ENCODE measurements around the gene DZIP3. TPM values are rescaled to one million over a fixed set of nuclear protein-coding genes. Genes with fewer than 3 reads are reported as not detected.

DZIP3 gene
- total RNA-seq, 1 donor from 2014 or later, result 7.4 TPM

GRCh38 chr3:108588601-108589000, 921 bp upstream of the DZIP3 start:
- no peaks in the 10 kb centered on the region for H3K27me3 ChIP-seq
- no peaks in the 10 kb centered on the region for H3K36me3 ChIP-seq
- intact Hi-C loops (cut with DNase I), result no loop called here
- H3K4me1 ChIP-seq, result peaks cover 20% of the 10 kb centered on the region
- no peak for TF ChIP-seq CTCF (IDR thresholded peaks at IDR 0.05)
- TF ChIP-seq POLR2AphosphoS5 (IDR thresholded peaks at IDR 0.05; ENCODE audit: insufficient read depth in 1 of 2, low read depth in 1 of 2), result no peak
- TF ChIP-seq POLR2A (IDR thresholded peaks at IDR 0.05), result no peak
- DNase-seq (ENCODE audit: extremely low spot score in 2 of 2), result no peak
- peak overlapping the region; percentile 95 for H3K27ac ChIP-seq
- peak overlapping the region; percentile 58 to 66 for H3K4me3 ChIP-seq
- no peaks in the 10 kb centered on the region for H3K9me3 ChIP-seq

- peaks cover 20% of the 10 kb centered on the region for H3K4me1 ChIP-seq
Observed at GRCh38 chr3:108589998-108590323, 439 bp downstream of the DZIP3 start.

GRCh38 chr3:108590460-108590859, 938 bp downstream of the DZIP3 start:
- H3K9me3 ChIP-seq, result no peaks in the 10 kb centered on the region
- intact Hi-C loops (cut with DNase I), result no loop called here
- H3K36me3 ChIP-seq, result no peaks in the 10 kb centered on the region
- H3K27ac ChIP-seq, result no peak overlapping the region
- TF ChIP-seq CTCF (IDR thresholded peaks at IDR 0.05), result no peak
- TF ChIP-seq POLR2AphosphoS5 (IDR thresholded peaks at IDR 0.05; ENCODE audit: insufficient read depth in 1 of 2, low read depth in 1 of 2), result no peak
- TF ChIP-seq POLR2A (IDR thresholded peaks at IDR 0.05), result no peak
- peak overlapping the region; percentile 58 to 66 for H3K4me3 ChIP-seq
- H3K4me1 ChIP-seq, result peaks cover 20% of the 10 kb centered on the region
- no peaks in the 10 kb centered on the region for H3K27me3 ChIP-seq
- DNase-seq (ENCODE audit: extremely low spot score in 2 of 2), result no peak

More at GRCh38 chr3:108589998-108590323, 439 bp downstream of the DZIP3 start:
- Histone ChIP-seq H3K9me3 (no peaks in the 10 kb centered on the region), H3K27me3 (no peaks in the 10 kb centered on the region), H3K4me3 (peak overlapping the region; percentile 58 to 66), H3K36me3 (no peaks in the 10 kb centered on the region), H3K27ac (peak overlapping the region; percentile 95)
- intact Hi-C loops (cut with DNase I), result no loop called here
- TF ChIP-seq POLR2A (IDR thresholded peaks at IDR 0.05) (no peak), CTCF (IDR thresholded peaks at IDR 0.05) (no peak), POLR2AphosphoS5 (IDR thresholded peaks at IDR 0.05; ENCODE audit: insufficient read depth in 1 of 2, low read depth in 1 of 2) (no peak)
- DNase-seq (ENCODE audit: extremely low spot score in 2 of 2), result no peak

GRCh38 chr3:108595321-108595720, 5.8 kb downstream of the DZIP3 start:
- intact Hi-C loops (cut with DNase I), result no loop called here
- no peaks in the 10 kb centered on the region for H3K27me3 ChIP-seq

GRCh38 chr3:108598375-108598774, 8.9 kb downstream of the DZIP3 start:
- H3K27me3 ChIP-seq, result no peaks in the 10 kb centered on the region
- intact Hi-C loops (cut with DNase I), result no loop called here
- no peaks in the 10 kb centered on the region for H3K4me1 ChIP-seq
- DNase-seq (ENCODE audit: extremely low spot score in 2 of 2), result no peak
- no peaks in the 10 kb centered on the region for H3K9me3 ChIP-seq
- H3K36me3 ChIP-seq, result no peaks in the 10 kb centered on the region
- TF ChIP-seq POLR2AphosphoS5 (IDR thresholded peaks at IDR 0.05; ENCODE audit: insufficient read depth in 1 of 2, low read depth in 1 of 2), result no peak
- TF ChIP-seq CTCF (IDR thresholded peaks at IDR 0.05), result no peak
- no peak for TF ChIP-seq POLR2A (IDR thresholded peaks at IDR 0.05)
- no peak overlapping the region for H3K27ac ChIP-seq
- H3K4me3 ChIP-seq, result no peak overlapping the region

More at GRCh38 chr3:108595321-108595720, 5.8 kb downstream of the DZIP3 start:
- H3K9me3 ChIP-seq, result no peaks in the 10 kb centered on the region
- no peak overlapping the region for H3K27ac ChIP-seq
- no peak for DNase-seq (ENCODE audit: extremely low spot score in 2 of 2)
- H3K4me3 ChIP-seq, result no peak overlapping the region
- peaks cover 10% of the 10 kb centered on the region for H3K4me1 ChIP-seq
- H3K36me3 ChIP-seq, result no peaks in the 10 kb centered on the region
- no peak for TF ChIP-seq POLR2AphosphoS5 (IDR thresholded peaks at IDR 0.05; ENCODE audit: insufficient read depth in 1 of 2, low read depth in 1 of 2)
- TF ChIP-seq CTCF (IDR thresholded peaks at IDR 0.05), result no peak
- TF ChIP-seq POLR2A (IDR thresholded peaks at IDR 0.05), result no peak

All from vagina (tissue), 2 donors.